HL-60 (cell line): Measurements from ENCODE around the gene NEK2.

ENCODE experiments used
- DNase-seq, 2 experiments: peaks; one replicate each; pipeline ENCODE4 v3.0.0-alpha.2; 2010 to 2020; ENCODE audit warnings: low read depth in 1 of 2, low spot score in 1 of 2
- H3K27ac ChIP-seq: fragments of 250-450 bp; sonication (Bioruptor Pico); replicated peaks from 2 replicates; pipeline ENCODE4 v1.5.1; 2020; ENCODE audit warnings: mild to moderate bottlenecking, moderate library complexity
- H3K27me3 ChIP-seq: fragments of 250-450 bp; sonication (Bioruptor Pico); 2 replicates; pipeline ENCODE4 v1.5.1; 2021; ENCODE audit warnings: mild to moderate bottlenecking, moderate library complexity; ENCODE audit not compliant: insufficient read depth, poor library complexity, severe bottlenecking
- H3K4me3 ChIP-seq: replicated peaks from 2 replicates; pipeline ENCODE4 v1.5.1; 2011; ENCODE audit warnings: mild to moderate bottlenecking, control low read depth, low read length; ENCODE audit not compliant: insufficient read depth
- CTCF ChIP-seq: IDR thresholded peaks from one replicate; pipeline ENCODE4 v1.5.1; 2011; ENCODE audit warnings: low read length, control low read depth, inconsistent platforms; ENCODE audit not compliant: insufficient read depth
- GABPA ChIP-seq: IDR thresholded peaks from 2 replicates; pipeline ENCODE4 v1.6.1; 2012; ENCODE audit warnings: low read depth
- POLR2AphosphoS5 ChIP-seq: IDR thresholded peaks from 2 replicates; pipeline ENCODE4 v1.6.1; 2012; ENCODE audit warnings: low read depth
- REST ChIP-seq: IDR thresholded peaks from 2 replicates; pipeline ENCODE4 v1.6.1; 2012; ENCODE audit warnings: low read depth; ENCODE audit not compliant: insufficient replicate concordance
- SPI1 ChIP-seq: IDR thresholded peaks from 2 replicates; pipeline ENCODE4 v1.6.1; 2012; ENCODE audit warnings: low read depth, mild to moderate bottlenecking, borderline replicate concordance

The NEK2 gene

GRCh38 chr1:211710566-211711314 lies 35.3 kb upstream of the NEK2 start:
- H3K27me3 ChIP-seq: no peaks in the 10 kb centered on the region
- peak in 1 of 2 experiments; percentile 61 for DNase-seq
- TF ChIP-seq POLR2AphosphoS5 (no peak), SPI1 (peak; percentile 12; the same call in 1 of the 2 replicates), CTCF (no peak), REST (no peak), GABPA (no peak)
- H3K4me3 ChIP-seq: no peak overlapping the region
- peak overlapping the region; percentile 35; the same call in 1 of the 2 replicates for H3K27ac ChIP-seq

- no peak for DNase-seq
- Histone ChIP-seq H3K4me3 (no peak overlapping the region), H3K27ac (no peak overlapping the region), H3K27me3 (no peaks in the 10 kb centered on the region)
- TF ChIP-seq REST: no peak
- TF ChIP-seq GABPA: no peak
- no peak for TF ChIP-seq POLR2AphosphoS5
Measured at GRCh38 chr1:211708926-211709325, 33.5 kb upstream of the NEK2 start.

GRCh38 chr1:211708006-211708405 lies 32.6 kb upstream of the NEK2 start:
- no peak for DNase-seq
- Histone ChIP-seq H3K27ac (no peak overlapping the region), H3K4me3 (no peak overlapping the region), H3K27me3 (no peaks in the 10 kb centered on the region)
- TF ChIP-seq REST (no peak), GABPA (no peak), CTCF (no peak), POLR2AphosphoS5 (no peak), SPI1 (no peak)
